GM12875 (cell line): ENCODE measurements around the gene MTMR10.

Experiments used
- H3K4me3 ChIP-seq: one replicate; pipeline ENCODE4 v1.5.1; 2011; ENCODE audit warnings: low read depth, low read length, control low read depth
- CTCF ChIP-seq: IDR thresholded peaks from 2 replicates; pipeline ENCODE4 v1.5.1; 2011; ENCODE audit warnings: low read depth, mild to moderate bottlenecking, control low read depth, inconsistent platforms, low read length, moderate library complexity, borderline replicate concordance; ENCODE audit not compliant: insufficient read depth

MTMR10 gene

GRCh38 chr15:30929064-30929669 lies 62.3 kb downstream of the MTMR10 start:
- TF ChIP-seq CTCF = no peak
- H3K4me3 ChIP-seq = no peak overlapping the region

GRCh38 chr15:30928076-30928475 lies 63.4 kb downstream of the MTMR10 start:
- H3K4me3 ChIP-seq = no peak overlapping the region
- TF ChIP-seq CTCF = no peak

GRCh38 chr15:30927148-30927761 lies 64.2 kb downstream of the MTMR10 start:
- H3K4me3 ChIP-seq = no peak overlapping the region
- no peak for TF ChIP-seq CTCF

- no peak overlapping the region for H3K4me3 ChIP-seq
- no peak for TF ChIP-seq CTCF
Measured at GRCh38 chr15:30926161-30926560, 65.3 kb downstream of the MTMR10 start.

GRCh38 chr15:30925686-30926085 lies 65.7 kb downstream of the MTMR10 start:
- no peak for TF ChIP-seq CTCF
- H3K4me3 ChIP-seq = no peak overlapping the region

- no peak overlapping the region for H3K4me3 ChIP-seq
- no peak for TF ChIP-seq CTCF
Measured at GRCh38 chr15:30924353-30924752, 67.1 kb downstream of the MTMR10 start.

- no peak overlapping the region for H3K4me3 ChIP-seq
- no peak for TF ChIP-seq CTCF
Measured at GRCh38 chr15:30923429-30923828, 68.0 kb downstream of the MTMR10 start.
